Measurements from ENCODE around the gene TSPOAP1.

GRCh38 chr17:58285422-58285810 is 43.2 kb downstream of the TSPOAP1 start:
- TF ChIP-seq CTCF (IDR thresholded peaks at IDR 0.05; ENCODE audit: low read depth, low read length, poor library complexity, severe bottlenecking) (no peak), EZH2phosphoT487 (IDR thresholded peaks at IDR 0.05; ENCODE audit: borderline replicate concordance, low read length) (no peak)
